ENCODE results near the gene RTP1.

GRCh38 chr3:187210545-187211327, 13.4 kb downstream of the RTP1 start:
- no peak for TF ChIP-seq CTCF (IDR thresholded peaks at IDR 0.05)
- no peak for TF ChIP-seq EZH2 (IDR thresholded peaks at IDR 0.05)
